Esophagus squamous epithelium (tissue), 5 donors: ENCODE measurements around the gene VMO1. TPM values are rescaled to one million over a fixed set of nuclear protein-coding genes. Genes with fewer than 3 reads are reported as not detected.

Experiments
- DNase-seq: peaks from one replicate; lab custom pipeline; 2025; lab: John Stamatoyannopoulos, UW
- H3K27ac ChIP-seq, 4 donors: fragments of 200-600 bp; sonication (generic); one replicate each; pipeline ENCODE4 v1.5.1; 2016 to 2019; ENCODE audit warnings: mild to moderate bottlenecking in 1 of 4
- H3K27me3 ChIP-seq, 4 donors: fragments of 200-600 bp; sonication (generic); 1 replicate in 3 of 4; 2 replicates in 1 of 4; pipeline versions ENCODE4 v1.5.1 to v1.6.0; 2017 to 2021; ENCODE audit warnings: antibody characterized with exemption in 1 of 4
- H3K36me3 ChIP-seq, 3 donors: fragments of 200-600 bp; sonication (generic); one replicate each; pipeline ENCODE4 v1.5.1; 2016 to 2019
- H3K4me1 ChIP-seq, 3 donors: fragments of 200-600 bp; sonication (generic); one replicate each; pipeline ENCODE4 v1.5.1; 2017 to 2019
- H3K4me3 ChIP-seq, 4 donors: fragments of 200-600 bp; sonication (generic); 1 replicate in 3 of 4; 2 replicates in 1 of 4; pipeline ENCODE4 v1.5.1; 2016 to 2019; ENCODE audit warnings: mild to moderate bottlenecking in 2 of 4, moderate library complexity in 1 of 4
- H3K9me3 ChIP-seq, 3 donors: fragments of 200-600 bp; sonication (generic); one replicate each; pipeline ENCODE4 v1.5.1; 2016 to 2019
- CTCF ChIP-seq, 6 experiments: fragments of 450-650 bp in 4 of 6; fragments of 200-600 bp in 2 of 6; sonication (generic) in 2 of 6; IDR thresholded peaks; one replicate each; pipeline ENCODE4 v1.5.1; 2016 to 2019; ENCODE audit warnings: antibody characterized with exemption in 6 of 6, mild to moderate bottlenecking in 4 of 6, moderate library complexity in 4 of 6
- POLR2A ChIP-seq, 4 donors: fragments of 450-650 bp; IDR thresholded peaks; one replicate each; pipeline ENCODE4 v1.6.1; 2017; ENCODE audit warnings: antibody characterized with exemption in 4 of 4, mild to moderate bottlenecking in 4 of 4, moderate library complexity in 3 of 4
- WGBS, 2 donors: methylation state at CpG; one replicate each; pipeline ENCODE4 v1.1.5; 2018; 5-methylcytosine and 5-hydroxymethylcytosine counted together
- intact Hi-C: fragments of 100-400 bp; cut with DNase I; formaldehyde crosslinking; loops from one replicate; pipeline ENCODE4 v1.15.0; 2022
- total RNA-seq, 4 donors: library from RNA; depleted of rRNA; stranded (reverse); fragments of >200 nt; gene quantifications; one replicate each; pipeline ENCODE4 v1.1.0, GENCODE V29; 2016
- donor health status: DM: yes; HTN: yes; CAD: no.

VMO1 gene
- total RNA-seq, 4 donors from 2014 or later, result 1.3 to 5.2 (median 1.5) TPM; not detected in 1

- intact Hi-C loops, result loop anchor here (5.0 kb wide), 1 partner anchor 48 kb away; the partner anchor contains the start of genes GLTPD2 and VMO1
- TF ChIP-seq CTCF (IDR thresholded peaks at IDR 0.05), result no peak
- peak in 3 of 4 donors; percentile 15 to 63 (median 52) for TF ChIP-seq POLR2A (IDR thresholded peaks at IDR 0.05)
- Histone ChIP-seq H3K27ac (peak within 1 kb of the TSS; percentile 55 to 81 (median 77)), H3K4me1 (peaks cover 6 to 22% (median 9%) of the 10 kb centered on the region in 3 donors), H3K36me3 (peaks cover 0 to 13% (median 0%) of the 10 kb centered on the region in 3 donors), H3K27me3 (peaks cover 0 to 10% (median 0%) of the 10 kb centered on the region in 4 donors), H3K4me3 (peak within 1 kb of the TSS; percentile 48 to 85 (median 76)), H3K9me3 (no peaks in the 10 kb centered on the region)
- DNase-seq, result no peak
- WGBS, 2 donors, result 0% methylated on average over 2 of the region's 100 CpGs
Observed at GRCh38 chr17:4739122-4740024, 46.8 kb downstream of the VMO1 start, which contains the start of the genes CXCL16 and ZMYND15. Gene CXCL16, minus strand, starts transcription at chr17:4739928. Its CDS starts 589 bp downstream, at chr17:4739339. Gene ZMYND15, plus strand, starts transcription at chr17:4739833. Its CDS starts 716 bp downstream, at chr17:4740549.

DNA sequence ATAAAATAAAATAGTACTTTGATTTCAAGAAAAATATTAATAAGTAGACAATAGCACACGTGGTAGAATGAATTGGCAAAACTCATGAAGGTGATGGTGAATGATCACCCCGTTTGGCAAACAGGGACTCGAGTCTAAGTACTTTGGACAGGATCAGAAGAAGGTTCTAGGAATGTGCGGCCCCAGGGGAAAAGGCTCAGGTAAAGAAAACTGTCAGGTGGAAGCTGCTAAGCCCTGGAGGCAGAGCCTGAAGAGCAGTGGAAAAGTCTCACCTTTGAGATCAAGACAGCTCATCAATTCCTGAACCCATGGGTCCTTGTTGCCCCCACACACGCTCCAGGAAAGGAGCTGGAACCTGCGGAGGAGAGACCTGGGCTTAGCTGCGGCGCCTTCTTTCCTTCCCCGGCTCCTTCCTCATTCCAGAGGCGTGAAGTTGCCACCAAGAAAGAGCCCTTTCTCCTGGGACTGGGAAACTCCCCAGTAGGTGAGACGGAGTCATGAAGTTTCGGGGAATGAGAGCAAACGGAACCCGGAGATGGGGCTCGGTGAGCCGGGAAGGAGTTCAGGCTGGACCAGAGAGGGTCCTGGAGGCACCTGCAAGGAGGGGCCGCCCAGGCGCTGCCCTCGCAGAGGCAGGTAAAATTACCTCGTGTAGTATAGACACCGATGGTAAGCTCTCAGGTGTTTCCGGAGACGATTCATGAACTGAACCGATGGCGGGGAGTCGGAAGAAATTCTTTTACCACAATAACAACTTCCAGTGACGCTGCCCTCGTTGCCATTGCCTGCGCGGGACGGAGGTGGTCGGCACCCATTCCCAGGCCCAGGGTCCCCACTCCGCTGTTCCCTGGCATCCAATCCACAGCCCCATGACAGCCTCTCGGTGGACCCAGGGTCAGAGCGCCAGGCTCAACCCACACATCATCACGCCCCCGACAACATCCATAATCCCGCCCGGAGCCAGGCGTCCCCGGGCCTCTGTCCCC, 47.7 kb downstream of the VMO1 start:
- intact Hi-C loops, result loop anchor here (5.0 kb wide), 1 partner anchor 49 kb away; the partner anchor contains the start of genes GLTPD2 and VMO1
- WGBS, 2 donors, result 7 to 11% methylated on average over 33 of the region's 41 CpGs
- Histone ChIP-seq H3K9me3 (no peaks in the 10 kb centered on the region), H3K4me3 (peak overlapping the region; percentile 48 to 85 (median 76)), H3K4me1 (peaks cover 6 to 22% (median 9%) of the 10 kb centered on the region in 3 donors), H3K36me3 (peaks cover 0 to 23% (median 0%) of the 10 kb centered on the region in 3 donors), H3K27ac (peak overlapping the region; percentile 55 to 81 (median 77)), H3K27me3 (peaks cover 0 to under 1% (median 0%) of the 10 kb centered on the region in 4 donors)
- DNase-seq, result no peak
- TF ChIP-seq POLR2A (IDR thresholded peaks at IDR 0.05), result peak in 1 of 4 donors; percentile 20
- no peak for TF ChIP-seq CTCF (IDR thresholded peaks at IDR 0.05)

DNA sequence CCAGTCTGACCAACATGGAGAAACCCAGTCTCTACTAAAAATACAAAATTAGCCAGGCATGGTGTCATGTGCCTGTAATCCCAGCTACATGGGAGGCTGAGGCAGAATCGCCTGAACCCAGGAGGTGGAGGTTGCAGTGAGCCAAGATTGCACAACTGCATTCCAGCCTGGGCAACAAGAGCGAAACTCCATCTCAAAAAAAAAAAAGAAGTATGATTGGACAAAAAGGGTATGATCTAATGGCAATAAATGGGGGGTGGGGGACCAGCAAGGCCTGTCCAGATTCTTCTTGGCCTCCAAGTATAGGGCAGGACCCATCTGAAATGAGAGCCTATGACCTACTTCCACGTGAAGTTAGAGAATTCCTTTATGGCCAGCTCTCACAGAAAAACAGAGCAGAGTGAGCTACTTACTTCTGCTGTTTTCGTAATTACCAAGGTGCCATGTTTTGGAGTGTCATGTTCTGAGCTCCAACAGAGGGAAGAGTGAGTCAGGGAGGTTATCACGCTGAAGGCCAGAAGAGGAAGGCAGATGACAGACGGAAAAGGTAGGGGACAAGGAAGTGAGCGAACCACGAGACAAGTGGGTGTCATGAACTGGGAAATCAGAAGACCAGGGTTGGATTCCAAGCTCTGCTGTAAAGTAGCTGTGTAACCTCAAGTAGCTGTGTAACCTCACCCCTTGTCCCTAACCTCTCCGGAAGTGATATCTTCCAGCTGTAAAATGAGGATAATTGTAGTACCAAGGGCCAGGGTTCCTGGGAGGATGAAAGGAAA, 50.1 kb downstream of the VMO1 start:
- Histone ChIP-seq H3K4me1 (peaks cover 9 to 39% (median 14%) of the 10 kb centered on the region in 3 donors), H3K36me3 (peaks cover 0 to 31% (median 0%) of the 10 kb centered on the region in 3 donors), H3K27ac (peak overlapping the region in 2 of 4 donors; percentile 35 to 39), H3K27me3 (no peaks in the 10 kb centered on the region), H3K9me3 (no peaks in the 10 kb centered on the region), H3K4me3 (no peak overlapping the region)
- TF ChIP-seq CTCF (IDR thresholded peaks at IDR 0.05), result no peak
- TF ChIP-seq POLR2A (IDR thresholded peaks at IDR 0.05), result peak in 1 of 4 donors; percentile 24
- intact Hi-C loops, result loop anchor here (5.0 kb wide), 1 partner anchor 51 kb away; the partner anchor contains the start of genes GLTPD2 and VMO1
- DNase-seq, result no peak
- 62 to 68% methylated on average over 9 of the region's 9 CpGs for WGBS, 2 donors

Other genes with a start within 250 kb of the VMO1 start
- gene MYBBP1A, start 231.0 kb downstream of the VMO1 start, total RNA-seq, result 10 to 100 TPM; 32.4 to 70.0 (median 54.4) TPM
- gene GGT6, start 225.8 kb downstream of the VMO1 start, total RNA-seq, result 100 to 1,000 TPM in 1 of 4 donors, 10 to 100 TPM in 3; 46.0 to 141 (median 68.5) TPM
- under 1 TPM; 0.41 to 0.76 (median 0.69) TPM for gene SMTNL2, start 201.8 kb downstream of the VMO1 start, total RNA-seq
- under 1 TPM in 1 of 4 donors, not detected in 3; 0.30 TPM for gene ALOX15, start 144.7 kb downstream of the VMO1 start, total RNA-seq
- 10 to 100 TPM; 10.3 to 25.0 (median 14.7) TPM for gene PELP1, start 82.2 kb downstream of the VMO1 start, total RNA-seq
- gene ARRB2, start 75.7 kb downstream of the VMO1 start, total RNA-seq, result 10 to 100 TPM in 2 of 4 donors, 1 to 10 TPM in 2; 4.4 to 24.8 (median 10.1) TPM
- 10 to 100 TPM; 17.3 to 45.3 (median 29.7) TPM for gene MED11, start 54.9 kb downstream of the VMO1 start, total RNA-seq
- 1 to 10 TPM in 2 of 4 donors, not detected in 2; 1.1 to 1.7 TPM for gene ZMYND15, start 46.5 kb downstream of the VMO1 start, total RNA-seq
- gene CXCL16, start 46.4 kb downstream of the VMO1 start, total RNA-seq, result 10 to 100 TPM; 15.2 to 28.2 (median 19.5) TPM
- gene TM4SF5, start 14.5 kb downstream of the VMO1 start, total RNA-seq, result not detected
- gene GLTPD2, start 2.6 kb upstream of the VMO1 start, total RNA-seq, result 1 to 10 TPM in 3 of 4 donors, not detected in 1; 1.1 to 2.0 (median 1.1) TPM
- 100 to 1,000 TPM; 154 to 216 (median 201) TPM for gene PSMB6, start 9.8 kb upstream of the VMO1 start, total RNA-seq
- gene PLD2, start 20.8 kb upstream of the VMO1 start, total RNA-seq, result 100 to 1,000 TPM in 1 of 4 donors, 10 to 100 TPM in 3; 38.7 to 114 (median 86.7) TPM
- gene MINK1, start 47.0 kb upstream of the VMO1 start, total RNA-seq, result 100 to 1,000 TPM in 3 of 4 donors, 10 to 100 TPM in 1; 50.1 to 156 (median 117) TPM
- gene C17orf107, start 113.2 kb upstream of the VMO1 start, total RNA-seq, result 1 to 10 TPM in 1 of 4 donors, under 1 TPM in 3; 0.27 to 2.7 (median 0.92) TPM
- gene CHRNE, start 116.7 kb upstream of the VMO1 start, total RNA-seq, result under 1 TPM in 1 of 4 donors, not detected in 3; 0.57 TPM
- gene GP1BA, start 145.9 kb upstream of the VMO1 start, total RNA-seq, result not detected
- gene SLC25A11, start 153.7 kb upstream of the VMO1 start, total RNA-seq, result 10 to 100 TPM; 29.3 to 54.2 (median 42.2) TPM
- 10 to 100 TPM; 42.3 to 57.4 (median 54.2) TPM for gene RNF167, start 153.9 kb upstream of the VMO1 start, total RNA-seq
- gene PFN1, start 162.2 kb upstream of the VMO1 start, total RNA-seq, result 100 to 1,000 TPM; 520 to 970 (median 715) TPM
- gene ENO3, start 164.8 kb upstream of the VMO1 start, total RNA-seq, result 1 to 10 TPM in 2 of 4 donors, under 1 TPM in 1, not detected in 1; 0.31 to 3.6 (median 1.5) TPM
- 10 to 100 TPM; 34.5 to 48.8 (median 39.5) TPM for gene SPAG7, start 181.5 kb upstream of the VMO1 start, total RNA-seq
- 10 to 100 TPM in 3 of 4 donors, 1 to 10 TPM in 1; 6.9 to 19.6 (median 13.4) TPM for gene CAMTA2, start 201.3 kb upstream of the VMO1 start, total RNA-seq
- 1 to 10 TPM in 1 of 4 donors, under 1 TPM in 1, not detected in 2; 0.31 to 1.1 TPM for gene INCA1, start 211.2 kb upstream of the VMO1 start, total RNA-seq
- gene KIF1C, start 211.6 kb upstream of the VMO1 start, total RNA-seq, result 10 to 100 TPM; 66.9 to 93.3 (median 81.7) TPM
- 1 to 10 TPM in 2 of 4 donors, under 1 TPM in 2; 0.26 to 1.4 (median 1.1) TPM for gene SLC52A1, start 249.1 kb upstream of the VMO1 start, total RNA-seq